ENCODE data around the gene ABTB1. TPM values are rescaled to one million over a fixed set of nuclear protein-coding genes. Genes with fewer than 3 reads are reported as not detected.

The ABTB1 gene
- 10 to 100 TPM; 42.6 to 43.2 TPM for total RNA-seq

GRCh38 chr3:127672429-127673190 lies at the start of gene ABTB1:
TSS of gene ABTB1 (plus strand) at chr3:127672952. CDS start at chr3:127673026, 74 bp downstream.

GRCh38 chr3:127628788-127629466 lies 43.8 kb upstream of the ABTB1 start, which contains the start of gene PODXL2:
TSS of gene PODXL2 (plus strand) at chr3:127629185. CDS start at chr3:127629220, 35 bp downstream.

Other genes with a start within 250 kb of the ABTB1 start
- 10 to 100 TPM; 22.3 to 22.8 TPM for gene TPRA1, start 82.2 kb upstream of the ABTB1 start, total RNA-seq
- gene MCM2, start 74.5 kb upstream of the ABTB1 start, total RNA-seq, result 100 to 1,000 TPM in 1 of 2 experiments, 10 to 100 TPM in 1; 93.2 to 111 TPM
- 1 to 10 TPM; 2.5 to 2.8 TPM for gene PODXL2, start 43.8 kb upstream of the ABTB1 start, total RNA-seq
- gene MGLL, start 149.6 kb downstream of the ABTB1 start, total RNA-seq, result under 1 TPM; 0.19 to 0.78 TPM
- gene KBTBD12, start 242.3 kb downstream of the ABTB1 start, total RNA-seq, result not detected

Data from activated naive CD4-positive, alpha-beta T cell treated with anti-CD3 and anti-CD28 coated beads, Interleukin-2, amount 10 ng/mL, durations not matched to agents 5 hours and 36 hours (primary cell).